Endometrial microvascular endothelial cells (primary cell): Measurements from ENCODE around the gene MORF4L1. TPM values are rescaled to one million over a fixed set of nuclear protein-coding genes. Genes with fewer than 3 reads are reported as not detected.
"Not testable (repeated sequence)": the region's sequence is repeated elsewhere in the genome, so short reads cannot be mapped to it uniquely, and the experiment has no call there.

Experiments used
- in situ Hi-C: cut with HindIII; loops from 2 replicates; pipeline ENCODE4 v1.10.0; 2017; ENCODE audit warnings: low sequenced_read_pairs, low pct_unique_long_range_greater_than_20kb; ENCODE audit errors: inconsistent ontology term
- total RNA-seq: library from RNA; depleted of rRNA; stranded (reverse); fragments of >200 nt; gene quantifications from one replicate; pipeline ENCODE4 v1.2.3, GENCODE V29; 2015; ENCODE audit errors: inconsistent ontology term

Gene MORF4L1
- 236 TPM for total RNA-seq

DNA sequence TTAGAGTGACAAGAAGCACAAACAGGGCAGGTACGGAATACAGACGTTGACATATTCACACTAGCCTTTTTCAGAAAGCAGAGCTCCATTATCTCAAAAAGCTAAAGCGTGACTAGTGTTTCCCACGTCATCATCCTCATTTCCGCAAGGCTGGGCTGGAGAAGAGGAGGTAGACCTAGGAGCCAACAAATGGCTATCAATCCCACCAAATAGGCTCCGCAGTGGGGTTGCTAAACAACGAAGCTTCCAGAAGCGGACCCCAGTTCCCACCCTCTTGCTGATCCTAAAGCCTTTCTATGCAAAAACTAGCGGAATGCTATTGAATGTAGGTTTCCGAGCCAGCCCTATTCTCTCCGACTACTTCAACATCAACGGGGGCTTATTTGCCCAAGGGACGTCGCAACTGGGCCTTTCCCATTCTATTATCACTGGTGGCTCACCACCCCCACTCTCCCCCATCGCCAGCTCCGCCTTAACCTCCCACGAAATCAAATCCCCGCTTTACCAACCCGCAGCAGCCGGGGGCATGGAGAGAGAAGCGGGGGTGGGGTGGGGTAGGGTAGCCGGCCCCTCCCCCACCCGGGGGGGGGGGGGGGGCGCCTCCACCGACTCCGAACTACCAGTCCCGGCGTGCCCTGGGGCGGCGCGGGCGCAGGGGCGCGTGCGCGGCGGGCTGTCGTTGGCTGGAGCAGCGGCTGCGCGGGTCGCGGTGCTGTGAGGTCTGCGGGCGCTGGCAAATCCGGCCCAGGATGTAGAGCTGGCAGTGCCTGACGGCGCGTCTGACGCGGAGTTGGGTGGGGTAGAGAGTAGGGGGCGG is at the start of gene MORF4L1:
TSS of gene MORF4L1 (plus strand) at position 736 of the 817 bp plus-strand sequence. CDS start 128 bp downstream, outside the sequence.
- in situ Hi-C loops: no loop called here

- in situ Hi-C loops: no loop called here
Measured at GRCh38 chr15:78828920-78829319, 43.8 kb upstream of the MORF4L1 start.

DNA sequence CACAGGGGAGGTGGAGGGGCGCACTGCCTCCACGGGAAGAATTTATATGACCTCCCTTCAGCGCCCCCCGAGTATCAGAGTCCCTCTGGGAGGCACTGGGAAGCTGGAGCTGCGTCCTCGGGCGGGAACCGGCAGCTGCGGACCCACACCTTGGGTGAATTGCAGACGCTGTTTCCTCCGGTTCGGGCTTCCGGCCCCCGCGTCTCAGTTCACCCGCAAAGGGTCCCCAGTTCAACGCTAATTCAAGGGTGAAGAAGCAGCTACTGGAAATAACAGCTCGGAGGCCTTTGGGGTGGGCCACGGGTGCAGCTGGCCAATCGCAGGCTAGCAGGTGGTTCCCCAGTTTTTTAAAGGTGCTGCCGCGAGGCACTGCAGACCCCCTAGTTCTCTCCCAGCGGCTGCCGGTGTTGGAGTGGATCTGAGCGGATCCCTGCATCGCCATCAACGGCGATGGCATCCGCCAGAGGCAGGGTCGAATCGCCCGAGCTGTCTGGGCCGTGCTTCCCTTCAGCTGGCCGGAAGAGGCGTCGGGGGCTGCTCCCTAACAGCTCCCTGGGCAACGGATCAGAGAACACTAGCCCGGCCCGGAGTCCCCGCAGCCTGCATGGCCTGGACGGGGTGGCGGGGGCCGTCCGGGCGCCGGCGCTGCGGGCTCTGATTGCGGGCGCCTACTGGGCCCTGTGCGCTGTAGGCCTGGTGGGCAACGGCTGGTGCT is 42.0 kb upstream of the MORF4L1 start:
- in situ Hi-C loops: no loop called here

DNA sequence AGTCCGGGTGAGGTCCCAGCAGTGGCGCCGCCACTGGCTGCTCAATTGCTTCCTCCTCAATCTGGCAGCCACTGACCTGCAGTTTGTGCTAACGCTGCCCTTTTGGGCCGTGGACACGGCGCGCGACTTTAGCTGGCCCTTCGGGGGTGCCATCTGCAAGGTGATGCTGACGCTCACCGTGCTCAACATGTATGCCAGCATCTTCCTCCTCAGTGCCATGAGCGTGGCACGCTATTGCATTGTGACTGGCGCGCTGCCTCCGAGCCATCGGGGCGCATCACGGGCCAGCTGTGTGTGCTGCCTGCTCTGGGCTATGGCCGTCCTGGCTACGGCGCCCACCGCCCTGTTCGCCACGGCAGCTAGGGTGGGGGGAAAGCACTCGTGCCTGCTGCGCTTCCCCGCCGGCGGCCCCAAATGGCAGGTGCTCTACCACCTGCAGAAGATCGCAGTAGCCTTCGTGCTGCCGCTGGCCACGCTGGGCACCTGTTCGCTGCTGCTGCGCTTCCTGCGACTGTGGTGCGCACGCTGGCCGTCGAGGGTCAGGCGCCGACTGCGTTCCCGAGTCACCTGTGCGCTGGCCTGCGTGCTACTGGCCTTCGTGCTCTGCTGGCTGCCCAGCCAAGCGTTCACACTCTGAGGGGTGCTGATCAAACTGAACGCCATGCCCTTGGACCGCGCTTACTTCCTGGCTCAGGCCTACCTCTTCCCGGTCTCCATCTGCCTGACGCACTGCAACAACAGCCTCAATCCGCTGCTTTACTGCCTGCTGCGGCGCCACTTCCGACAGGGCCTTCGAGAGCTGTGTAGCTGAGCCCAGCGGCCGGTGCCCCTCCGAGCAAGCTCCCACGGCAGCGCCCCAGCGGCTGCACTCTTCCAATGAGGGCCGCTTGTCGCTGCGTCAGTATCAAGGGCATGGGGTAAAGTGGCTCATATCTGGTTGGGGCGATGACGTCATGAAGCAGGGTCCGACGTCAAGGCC is 41.2 kb upstream of the MORF4L1 start:
- in situ Hi-C loops: no loop called here

GRCh38 chr15:78836333-78836732 is 36.4 kb upstream of the MORF4L1 start:
- in situ Hi-C loops: no loop called here

DNA sequence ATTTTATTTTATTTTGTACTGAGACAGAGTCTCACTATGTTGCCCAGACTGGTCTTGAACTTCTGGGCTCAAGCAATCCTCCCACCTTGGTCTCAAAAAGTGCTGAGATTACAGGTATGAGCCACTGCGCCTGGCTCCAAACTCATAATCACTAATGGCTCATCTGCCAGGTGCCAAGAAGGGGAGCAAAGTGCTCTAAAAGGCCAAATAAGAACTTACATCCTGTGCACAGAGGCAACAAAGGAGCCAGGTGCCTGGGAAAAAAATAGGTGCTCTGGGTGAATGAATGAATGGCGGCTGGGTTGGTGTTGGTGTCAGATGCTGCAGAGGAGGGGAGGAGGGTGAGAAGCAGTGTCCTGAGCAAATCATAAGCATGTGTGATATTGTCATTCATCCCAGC is 35.6 kb upstream of the MORF4L1 start:
- in situ Hi-C loops: no loop called here

DNA sequence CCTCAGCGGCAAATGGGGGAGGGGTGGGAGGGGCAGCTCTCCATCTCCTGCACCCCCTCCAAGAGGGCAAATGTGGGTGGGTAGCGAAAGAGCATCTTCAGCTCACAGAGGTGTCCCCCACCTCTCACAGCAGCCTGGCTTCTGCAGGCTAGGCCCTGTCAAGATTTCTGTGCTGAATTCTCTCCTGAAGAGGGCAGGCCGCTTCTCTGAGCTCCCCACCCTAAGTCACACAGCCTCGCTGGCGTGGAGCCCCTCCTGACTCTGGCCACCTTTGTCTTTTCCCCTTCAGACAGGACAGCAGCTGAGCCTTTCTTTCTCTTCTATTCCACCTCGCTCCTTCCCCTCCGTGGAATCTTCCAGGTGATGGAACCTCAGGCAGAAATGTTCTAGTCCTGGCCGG is 35.1 kb upstream of the MORF4L1 start:
- in situ Hi-C loops: no loop called here

DNA sequence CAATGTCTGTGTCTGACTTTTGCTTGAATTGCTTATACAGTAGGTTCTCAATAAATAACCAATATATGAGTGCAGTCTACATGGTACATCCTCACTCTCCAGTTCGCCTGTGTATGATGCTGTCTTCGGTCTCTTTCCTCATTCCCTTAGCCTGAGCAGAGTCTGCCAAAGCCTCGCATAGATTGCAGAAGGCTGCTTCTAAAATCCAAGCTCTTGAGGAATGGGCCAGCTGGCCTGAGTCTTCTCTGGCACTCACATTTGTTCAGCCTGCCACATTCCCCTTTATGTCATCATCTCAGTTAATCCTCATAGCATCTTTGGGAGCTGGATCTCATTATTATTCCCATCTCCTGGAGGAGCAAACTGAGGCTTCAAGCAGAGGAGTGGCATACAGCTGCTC is 34.2 kb upstream of the MORF4L1 start:
- in situ Hi-C loops: no loop called here

DNA sequence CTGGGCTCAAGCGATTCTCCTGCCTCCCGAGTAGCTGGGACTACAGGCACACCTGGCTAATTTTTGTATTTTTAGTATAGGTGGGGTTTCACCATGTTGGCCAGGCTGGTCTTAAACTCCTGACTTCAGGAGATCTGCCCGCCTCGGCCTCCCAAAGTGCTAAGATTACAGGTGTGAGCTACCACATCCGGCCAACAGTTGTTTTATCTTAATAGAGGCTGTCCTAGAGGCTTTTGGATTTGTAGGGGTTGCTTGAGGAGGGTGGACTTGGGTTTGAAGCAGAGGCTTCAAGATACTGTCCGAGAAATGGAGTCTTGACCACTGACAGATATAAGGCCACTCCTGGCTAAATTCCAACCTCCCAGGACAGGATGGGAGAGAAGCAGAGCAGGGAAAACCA is 33.5 kb upstream of the MORF4L1 start:
- in situ Hi-C loops: not testable (repeated sequence)

DNA sequence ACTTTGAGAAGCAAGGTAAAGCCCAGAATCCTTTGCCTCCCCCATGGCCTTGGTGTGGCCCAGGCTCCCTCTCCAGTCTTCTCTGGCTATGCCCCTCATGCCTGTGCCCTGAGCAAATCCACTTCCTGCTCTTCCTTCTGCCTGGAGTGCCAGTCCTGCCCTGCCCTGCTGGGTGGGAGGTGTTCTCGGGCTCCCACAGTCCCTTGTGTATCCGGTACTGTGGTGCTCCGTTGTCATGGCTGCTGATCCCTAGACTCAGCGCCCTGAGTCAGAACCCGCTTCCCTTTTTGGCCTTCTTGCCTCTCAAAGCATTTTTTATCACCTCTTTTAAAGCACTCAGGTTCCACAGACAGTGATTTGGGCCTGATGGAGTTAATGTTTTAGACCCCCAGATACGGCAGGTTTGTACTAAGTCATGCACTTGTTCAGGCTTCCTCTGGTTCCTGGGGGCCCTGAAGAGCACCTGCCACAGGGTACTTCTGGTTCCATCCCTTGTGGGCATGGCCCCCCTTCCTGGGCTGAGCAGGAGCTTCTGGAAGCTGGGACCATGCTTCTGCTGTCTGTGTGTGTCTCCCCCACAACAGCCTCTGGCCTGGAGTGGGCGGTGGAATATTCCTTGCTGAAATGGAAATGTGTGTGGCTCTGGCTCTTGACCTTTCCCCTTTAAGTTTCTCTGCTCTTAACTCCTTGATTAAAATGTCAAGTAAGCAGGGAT is 31.9 kb upstream of the MORF4L1 start:
- in situ Hi-C loops: no loop called here

DNA sequence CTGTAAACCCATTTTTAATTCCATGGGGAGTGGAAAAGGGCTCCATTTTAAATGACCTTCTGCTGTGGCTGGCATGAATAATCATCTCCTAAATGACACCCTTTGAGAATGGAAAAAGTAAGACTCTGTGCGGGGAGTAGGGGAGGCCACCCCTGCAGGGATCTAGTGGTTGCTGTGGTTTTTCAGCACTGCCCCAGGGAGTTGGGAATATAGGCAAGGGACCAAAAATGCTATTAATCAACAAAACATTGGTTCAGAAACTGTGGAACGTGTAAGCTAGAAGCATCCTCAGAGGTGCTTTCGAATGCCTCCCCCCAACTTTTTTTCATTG is 31.3 kb upstream of the MORF4L1 start:
- in situ Hi-C loops: no loop called here

- in situ Hi-C loops: no loop called here
Measured at GRCh38 chr15:78841891-78842290, 30.8 kb upstream of the MORF4L1 start.

GRCh38 chr15:78842519-78842918 is 30.2 kb upstream of the MORF4L1 start:
- in situ Hi-C loops: no loop called here

DNA sequence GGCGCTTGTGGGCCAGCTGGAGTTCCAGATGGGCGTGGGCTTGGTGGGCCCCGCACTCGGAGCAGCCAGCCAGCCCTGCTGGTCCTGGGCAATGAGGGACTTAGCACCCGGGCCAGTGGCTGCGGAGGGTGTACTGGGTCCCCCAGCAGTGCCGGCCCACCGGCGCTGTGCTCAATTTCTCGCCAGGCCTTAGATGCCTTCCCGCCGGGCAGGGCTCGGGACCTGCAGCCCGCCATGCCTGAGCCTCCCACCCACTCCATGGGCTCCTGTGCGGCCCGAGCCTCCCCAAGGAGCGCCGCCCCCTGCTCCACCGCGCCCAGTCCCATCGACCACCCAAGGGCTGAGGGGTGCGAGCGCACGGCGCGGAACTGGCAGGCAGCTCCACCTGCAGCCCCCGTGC is 25.8 kb upstream of the MORF4L1 start:
- in situ Hi-C loops: not testable (repeated sequence)

GRCh38 chr15:78847387-78847906 is 25.2 kb upstream of the MORF4L1 start:
- in situ Hi-C loops: not testable (repeated sequence)

- in situ Hi-C loops: no loop called here
Measured at GRCh38 chr15:78850352-78850751, 22.3 kb upstream of the MORF4L1 start.

GRCh38 chr15:78850941-78851755 is 21.5 kb upstream of the MORF4L1 start:
- in situ Hi-C loops: no loop called here

- in situ Hi-C loops: no loop called here
Measured at GRCh38 chr15:78853500-78853899, 19.2 kb upstream of the MORF4L1 start.
